ENCODE data around the gene GTF2F2. TPM values are rescaled to one million over a fixed set of nuclear protein-coding genes. Genes with fewer than 3 reads are reported as not detected.

The GTF2F2 gene
- total and polyA plus RNA-seq, 2 donors (not counting 3 experiments of a cell fraction or from before 2014, with no cell fraction given) = 7.5 to 23.6 TPM

GRCh38 chr13:45218689-45219088, 98.4 kb downstream of the GTF2F2 start:
- Histone ChIP-seq H3K9ac (replicated peaks; ENCODE audit: extremely low read depth, insufficient read depth, low read length) (no peak overlapping the region), H3K9me1 (replicated peaks; ENCODE audit: control insufficient read depth, extremely low read depth, insufficient read depth, low read length) (no peaks in the 10 kb centered on the region), H3K4me3 (replicated peaks in 1 of 3; ENCODE audit: insufficient read depth in 1 of 3, low read depth in 1 of 3, low read length in 3 of 3) (no peak overlapping the region), H3K4me2 (ENCODE audit: insufficient read depth, low read length) (no peak overlapping the region), H3K4me1 (ENCODE audit: control insufficient read depth, extremely low read depth, insufficient read depth, low read length) (peaks cover 18% of the 10 kb centered on the region), H3K79me2 (ENCODE audit: control insufficient read depth, insufficient read depth, low read length) (peaks cover 1% of the 10 kb centered on the region), H3K27ac (ENCODE audit: insufficient read depth, low read depth, low read length) (no peak overlapping the region), H3K9me3 (replicated peaks; ENCODE audit: control insufficient read depth, insufficient read depth, low read length) (no peaks in the 10 kb centered on the region), H2AFZ (ENCODE audit: low read depth, low read length) (no peak overlapping the region), H3K27me3 (ENCODE audit: control insufficient read depth in 2 of 2, insufficient read depth in 2 of 2, low read length in 2 of 2) (no peaks in the 10 kb centered on the region), H4K20me1 (replicated peaks; ENCODE audit: control insufficient read depth, extremely low read depth, insufficient read depth, low read length) (no peaks in the 10 kb centered on the region), H3K36me3 (ENCODE audit: control insufficient read depth in 2 of 2, extremely low read depth in 1 of 2, insufficient read depth in 2 of 2, low read length in 2 of 2) (no peaks in the 10 kb centered on the region)
- dilution Hi-C loops (cut with MboI; ENCODE audit: extremely low pct_ligation_motif_present, low sequenced_read_pairs) (no loop called here), intact Hi-C loops (cut with micrococcal nuclease) (no loop called here)
- no peak for TF ChIP-seq FOS (IDR thresholded peaks at IDR 0.05; ENCODE audit: borderline replicate concordance, insufficient read depth, low read length)
- CTCF ChIA-PET = interaction anchor here (0.5 to 1.8 kb wide), 4 partner anchors 19 to 1198 kb away, joined by 3 to 11 read pairs (median 4); partner anchors contain the start of gene KCTD4
- no peak for FAIRE-seq
- POLR2A ChIA-PET = no interaction called here
- no TSS peak for BruUV-seq (replicated peaks)
- peak; percentile 14 for DNase-seq (ENCODE audit: low read depth, low spot score)

- dilution Hi-C loops (cut with MboI; ENCODE audit: extremely low pct_ligation_motif_present, low sequenced_read_pairs) (no loop called here), intact Hi-C loops (cut with micrococcal nuclease) (no loop called here)
- ChIA-PET CTCF (interaction anchor here (0.6 to 1.8 kb wide), 10 partner anchors 12 to 173 kb away, joined by 3 to 11 read pairs (median 3); partner anchors contain the start of gene KCTD4), POLR2A (no interaction called here)
- Histone ChIP-seq H3K9me3 (replicated peaks; ENCODE audit: control insufficient read depth, insufficient read depth, low read length) (no peaks in the 10 kb centered on the region), H4K20me1 (replicated peaks; ENCODE audit: control insufficient read depth, extremely low read depth, insufficient read depth, low read length) (no peaks in the 10 kb centered on the region), H2AFZ (ENCODE audit: low read depth, low read length) (no peak overlapping the region), H3K9ac (replicated peaks; ENCODE audit: extremely low read depth, insufficient read depth, low read length) (no peak overlapping the region), H3K27me3 (ENCODE audit: control insufficient read depth in 2 of 2, insufficient read depth in 2 of 2, low read length in 2 of 2) (no peaks in the 10 kb centered on the region), H3K27ac (ENCODE audit: insufficient read depth, low read depth, low read length) (peak overlapping the region; percentile 28), H3K4me3 (replicated peaks in 1 of 3; ENCODE audit: insufficient read depth in 1 of 3, low read depth in 1 of 3, low read length in 3 of 3) (no peak overlapping the region), H3K36me3 (ENCODE audit: control insufficient read depth in 2 of 2, extremely low read depth in 1 of 2, insufficient read depth in 2 of 2, low read length in 2 of 2) (no peaks in the 10 kb centered on the region), H3K79me2 (ENCODE audit: control insufficient read depth, insufficient read depth, low read length) (peaks cover 1% of the 10 kb centered on the region), H3K4me1 (ENCODE audit: control insufficient read depth, extremely low read depth, insufficient read depth, low read length) (peaks cover 18% of the 10 kb centered on the region), H3K9me1 (replicated peaks; ENCODE audit: control insufficient read depth, extremely low read depth, insufficient read depth, low read length) (no peaks in the 10 kb centered on the region), H3K4me2 (ENCODE audit: insufficient read depth, low read length) (peak overlapping the region; percentile 84)
- TF ChIP-seq CTCF (IDR thresholded peaks at IDR 0.05; ENCODE audit: extremely low read depth in 1 of 2, insufficient read depth in 1 of 2, low read depth in 1 of 2, low read length in 2 of 2) (no peak), POLR2A (IDR thresholded peaks at IDR 0.05; ENCODE audit: low read depth, low read length) (no peak), FOS (IDR thresholded peaks at IDR 0.05; ENCODE audit: borderline replicate concordance, insufficient read depth, low read length) (no peak), GATA2 (IDR thresholded peaks at IDR 0.05; ENCODE audit: insufficient read depth, insufficient read length, low read depth, low read length) (no peak), MYC (IDR thresholded peaks at IDR 0.05; ENCODE audit: low read depth, low read length) (no peak), MAX (IDR thresholded peaks at IDR 0.05; ENCODE audit: insufficient read depth, insufficient read length) (no peak), JUN (IDR thresholded peaks at IDR 0.05; ENCODE audit: borderline replicate concordance, insufficient read depth, insufficient read length, low read depth) (no peak), POLR2AphosphoS5 (IDR thresholded peaks at IDR 0.05; ENCODE audit: insufficient read depth, low read depth, low read length) (no peak), EZH2 (IDR thresholded peaks at IDR 0.05; ENCODE audit: borderline replicate concordance, low read depth, low read length, severe bottlenecking) (no peak)
- DNase-seq (ENCODE audit: low read depth, low spot score) (peak; percentile 29), FAIRE-seq (no peak)
- BruUV-seq (replicated peaks) = no TSS peak
Observed at GRCh38 chr13:45219123-45219891, 99.0 kb downstream of the GTF2F2 start.
